ENCODE measurements around the gene ZIC4.

ZIC4 gene

DNA sequence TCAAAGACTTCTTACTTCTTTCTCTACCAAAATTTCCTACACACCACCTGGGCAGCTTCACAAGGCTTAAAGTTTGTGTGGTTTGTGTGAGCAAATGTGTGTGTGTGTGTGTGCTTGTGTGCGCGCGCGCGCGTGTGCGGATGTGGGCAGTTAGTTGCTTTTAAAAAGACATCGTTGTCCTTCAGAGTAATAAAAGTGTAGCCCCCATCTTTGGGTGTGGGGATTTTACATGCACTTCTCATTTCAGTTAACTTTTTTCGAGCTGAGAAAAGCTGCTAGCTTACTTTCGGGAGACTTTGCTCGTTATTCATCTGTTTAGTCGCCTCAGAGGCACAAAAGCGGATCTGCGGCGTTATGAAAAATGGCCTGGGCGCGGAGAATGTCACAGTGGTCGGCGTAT lies 36.0 kb downstream of the ZIC4 start:
- DNase-seq (ENCODE audit: low read depth, low spot score): no peak

DNA sequence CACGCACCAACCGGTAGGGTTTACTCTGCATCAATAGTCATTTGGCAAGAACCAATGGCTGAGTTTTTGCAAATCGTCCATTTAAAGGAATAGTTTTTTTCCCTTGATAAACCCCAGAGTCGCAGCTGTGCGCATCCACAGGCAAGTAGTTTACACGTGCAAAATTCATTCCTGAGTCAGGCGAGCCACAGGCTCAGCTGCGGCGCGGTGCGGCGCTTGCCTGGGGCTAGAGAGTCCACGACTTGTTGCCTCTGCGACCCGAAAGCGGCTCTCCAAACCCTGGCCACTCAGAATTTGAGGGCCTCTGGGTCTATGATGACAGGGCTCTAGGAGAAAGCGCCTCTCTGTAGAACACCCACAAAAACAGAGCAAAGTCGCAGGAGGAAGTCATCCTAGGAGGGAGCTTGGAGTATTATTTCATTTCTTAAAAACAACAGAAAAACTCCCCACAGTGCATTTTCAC lies 36.7 kb downstream of the ZIC4 start:
- DNase-seq (ENCODE audit: low read depth, low spot score): no peak

DNA sequence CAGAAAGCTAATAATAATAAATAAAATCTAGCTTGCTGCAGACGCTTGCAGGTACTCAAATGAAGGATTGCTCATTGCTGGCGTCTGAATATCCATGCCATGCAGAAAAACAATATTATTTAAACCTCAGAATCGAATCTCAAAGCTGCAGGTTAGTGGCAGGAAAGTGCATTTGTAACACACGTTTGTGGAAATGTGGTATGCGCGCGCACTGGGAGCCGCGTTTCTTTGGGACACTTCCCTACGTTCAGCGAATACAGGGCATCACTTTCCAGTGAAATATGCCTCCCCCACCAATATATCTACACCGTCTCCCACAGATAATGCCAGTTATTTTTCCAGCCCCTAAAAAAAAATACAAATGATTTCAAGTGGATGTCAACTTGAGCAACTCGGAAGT lies 37.1 kb downstream of the ZIC4 start:
- DNase-seq (ENCODE audit: low read depth, low spot score): no peak

DNA sequence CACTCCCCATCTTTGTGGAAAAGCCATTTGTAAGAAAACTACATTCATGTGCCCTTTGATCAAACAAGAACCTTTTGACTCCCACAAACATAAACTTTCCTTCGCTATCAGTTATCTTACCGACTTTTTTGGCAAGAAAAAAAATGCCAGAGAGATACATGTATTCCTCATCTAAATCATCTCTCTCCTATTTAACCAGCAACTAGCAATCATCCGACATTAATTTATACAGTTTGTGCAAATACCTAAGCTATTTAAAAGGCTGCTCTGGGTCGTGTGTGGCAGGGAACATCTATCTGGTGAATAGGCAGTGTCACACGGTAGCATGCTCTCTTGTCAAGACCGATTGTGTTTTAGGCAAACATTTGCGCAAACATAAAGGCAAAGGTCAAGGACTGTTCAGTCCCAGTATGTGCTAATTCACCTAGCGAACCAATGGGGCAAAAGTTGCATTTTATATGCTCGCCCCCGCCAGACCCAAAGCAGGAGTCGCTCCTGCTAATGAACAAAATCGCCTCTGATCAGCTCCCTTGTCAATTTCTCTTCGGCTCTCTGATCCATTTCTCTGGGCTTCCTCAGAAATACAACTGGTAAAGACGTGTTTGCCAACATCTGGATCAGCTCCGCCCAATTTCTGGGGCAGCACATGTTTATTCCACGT lies 37.7 kb downstream of the ZIC4 start:
- no peak for DNase-seq (ENCODE audit: low read depth, low spot score)

- no peak for DNase-seq (ENCODE audit: low read depth, low spot score)
These were observed 38.2 kb downstream of the ZIC4 start for GRCh38 chr3:147368151-147368550.

- DNase-seq (ENCODE audit: low read depth, low spot score): no peak
These were observed 38.7 kb downstream of the ZIC4 start for GRCh38 chr3:147367676-147368075.

- DNase-seq (ENCODE audit: low read depth, low spot score): no peak
These were observed 40.9 kb downstream of the ZIC4 start for GRCh38 chr3:147365196-147366115.

- no peak for DNase-seq (ENCODE audit: low read depth, low spot score)
These were observed 41.6 kb downstream of the ZIC4 start for GRCh38 chr3:147364771-147365170.

DNA sequence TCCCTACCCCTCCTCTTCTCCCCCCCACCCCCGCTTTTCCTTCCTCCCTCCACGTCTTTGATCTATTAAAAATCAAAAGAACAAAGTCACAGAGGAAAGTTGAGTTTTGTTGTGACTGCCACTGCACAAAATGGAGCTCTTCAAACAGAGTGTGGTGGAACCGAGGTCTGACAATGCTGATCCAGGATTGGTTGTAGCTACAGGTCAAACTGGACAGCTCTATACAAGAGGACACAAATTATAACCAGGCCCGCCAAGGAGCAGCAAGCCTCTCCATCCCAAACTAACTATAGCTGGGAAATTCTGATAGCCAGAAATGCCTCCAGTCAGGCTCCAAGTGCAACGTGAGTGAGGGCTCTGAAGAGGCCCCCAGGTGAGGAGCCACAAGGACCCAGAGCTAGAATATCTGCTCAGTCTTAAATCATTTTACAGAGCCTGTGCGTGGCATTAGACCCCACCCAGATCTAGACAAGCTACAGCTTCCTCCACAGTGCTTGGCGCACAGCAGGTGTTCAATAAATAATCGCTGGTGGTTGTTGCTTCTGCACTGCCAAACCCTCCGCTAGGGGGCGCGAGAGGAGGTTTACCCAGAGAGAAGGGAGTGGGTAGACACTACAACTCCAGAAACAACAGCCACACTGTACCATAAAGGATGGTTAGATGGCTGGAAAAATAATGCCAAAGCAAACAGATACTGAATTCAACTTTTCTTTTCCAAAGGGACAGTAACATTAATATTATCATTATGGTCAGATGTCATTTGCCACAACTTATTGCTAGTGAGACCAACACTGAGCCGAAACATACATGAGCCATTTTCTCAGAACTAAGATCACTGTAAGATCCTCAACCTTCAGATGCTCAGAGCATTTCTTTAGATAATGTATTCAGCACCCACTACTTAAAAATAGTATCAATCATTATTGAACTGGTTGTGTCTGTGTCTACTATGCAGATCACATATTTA lies 44.6 kb downstream of the ZIC4 start:
- no peak for DNase-seq (ENCODE audit: low read depth, low spot score)

DNA sequence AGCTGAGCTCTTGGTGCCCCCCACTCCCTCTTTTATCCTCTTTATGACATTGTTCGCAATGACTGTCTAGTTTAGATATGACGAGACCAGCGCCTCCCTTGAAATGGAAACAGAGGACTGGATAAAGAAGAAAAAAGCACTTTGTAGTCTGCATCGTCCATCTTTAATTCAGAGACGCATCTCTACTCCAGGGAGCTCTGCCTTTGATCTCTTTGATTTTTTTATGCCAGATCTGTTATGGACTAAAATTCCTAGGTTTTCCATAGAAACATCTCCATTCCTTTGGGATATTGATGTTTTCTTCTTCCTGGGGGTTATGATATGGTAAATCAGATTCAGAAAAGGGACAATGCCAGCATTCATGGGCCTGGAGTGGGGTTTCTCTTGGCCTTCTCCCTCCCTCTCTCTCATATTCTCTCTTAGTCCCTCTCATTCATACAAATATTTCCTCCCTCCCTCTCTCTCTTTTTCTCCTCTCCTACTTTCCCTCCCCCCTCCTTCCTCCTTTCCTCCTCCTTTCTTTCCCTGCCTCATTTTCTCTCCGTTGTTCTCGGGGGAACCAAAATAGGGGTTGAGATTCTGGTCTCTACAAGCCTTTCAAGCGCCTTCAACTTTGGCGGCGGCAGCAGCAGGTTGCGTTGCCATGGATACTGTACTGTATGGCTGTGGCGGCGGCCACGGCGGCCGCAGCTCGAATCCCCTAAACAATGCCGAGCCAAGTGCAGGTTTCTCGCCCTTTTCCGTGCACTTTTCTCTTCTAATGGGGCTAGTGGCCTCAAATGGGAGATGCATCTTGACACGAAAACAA lies 45.5 kb downstream of the ZIC4 start:
- no peak for DNase-seq (ENCODE audit: low read depth, low spot score)

GRCh38 chr3:147360051-147360439 lies 46.3 kb downstream of the ZIC4 start:
- no peak for DNase-seq (ENCODE audit: low read depth, low spot score)

- no peak for DNase-seq (ENCODE audit: low read depth, low spot score)
These were observed 46.9 kb downstream of the ZIC4 start for GRCh38 chr3:147359177-147360050.

DNA sequence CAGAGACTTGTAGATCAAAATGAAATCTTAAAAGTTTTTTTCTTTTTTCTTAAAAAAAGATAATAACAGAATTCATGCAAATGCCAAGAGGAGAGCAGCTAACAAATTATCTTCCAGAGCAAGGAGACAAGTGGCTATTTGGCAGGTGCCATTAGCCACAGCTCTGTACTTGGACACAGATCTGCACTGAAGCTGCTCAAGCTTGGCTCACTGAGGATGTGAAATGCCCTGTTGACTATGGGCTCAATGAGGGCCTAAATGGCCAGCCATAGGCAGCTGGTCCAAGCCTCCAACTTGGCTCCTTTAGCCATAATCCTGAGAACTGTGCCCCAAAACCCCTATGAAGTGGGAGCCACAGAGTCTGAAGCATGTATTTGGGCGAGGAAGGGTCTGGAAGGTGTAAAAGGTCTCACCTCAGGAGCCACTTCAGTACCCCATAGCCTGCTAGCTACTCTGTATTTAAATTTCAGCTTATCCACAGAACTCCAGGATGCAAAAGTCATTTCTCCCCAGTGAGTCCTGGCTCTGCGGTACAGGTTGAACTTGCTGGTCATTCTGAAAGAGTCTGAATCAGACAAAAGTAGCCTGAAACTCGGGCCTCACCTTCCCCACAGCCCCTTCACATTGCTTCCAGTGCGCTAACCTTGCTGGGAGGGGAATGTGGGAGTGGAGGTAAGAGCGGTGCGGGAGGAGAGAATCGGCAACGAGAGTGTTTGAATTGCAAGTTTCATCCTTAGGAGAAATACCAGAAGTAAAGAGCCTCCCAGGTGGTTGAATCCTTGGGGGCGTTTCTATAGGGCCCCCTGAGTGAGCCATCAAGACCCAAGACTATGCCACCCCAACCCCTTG lies 48.0 kb downstream of the ZIC4 start:
- DNase-seq (ENCODE audit: low read depth, low spot score): no peak

DNA sequence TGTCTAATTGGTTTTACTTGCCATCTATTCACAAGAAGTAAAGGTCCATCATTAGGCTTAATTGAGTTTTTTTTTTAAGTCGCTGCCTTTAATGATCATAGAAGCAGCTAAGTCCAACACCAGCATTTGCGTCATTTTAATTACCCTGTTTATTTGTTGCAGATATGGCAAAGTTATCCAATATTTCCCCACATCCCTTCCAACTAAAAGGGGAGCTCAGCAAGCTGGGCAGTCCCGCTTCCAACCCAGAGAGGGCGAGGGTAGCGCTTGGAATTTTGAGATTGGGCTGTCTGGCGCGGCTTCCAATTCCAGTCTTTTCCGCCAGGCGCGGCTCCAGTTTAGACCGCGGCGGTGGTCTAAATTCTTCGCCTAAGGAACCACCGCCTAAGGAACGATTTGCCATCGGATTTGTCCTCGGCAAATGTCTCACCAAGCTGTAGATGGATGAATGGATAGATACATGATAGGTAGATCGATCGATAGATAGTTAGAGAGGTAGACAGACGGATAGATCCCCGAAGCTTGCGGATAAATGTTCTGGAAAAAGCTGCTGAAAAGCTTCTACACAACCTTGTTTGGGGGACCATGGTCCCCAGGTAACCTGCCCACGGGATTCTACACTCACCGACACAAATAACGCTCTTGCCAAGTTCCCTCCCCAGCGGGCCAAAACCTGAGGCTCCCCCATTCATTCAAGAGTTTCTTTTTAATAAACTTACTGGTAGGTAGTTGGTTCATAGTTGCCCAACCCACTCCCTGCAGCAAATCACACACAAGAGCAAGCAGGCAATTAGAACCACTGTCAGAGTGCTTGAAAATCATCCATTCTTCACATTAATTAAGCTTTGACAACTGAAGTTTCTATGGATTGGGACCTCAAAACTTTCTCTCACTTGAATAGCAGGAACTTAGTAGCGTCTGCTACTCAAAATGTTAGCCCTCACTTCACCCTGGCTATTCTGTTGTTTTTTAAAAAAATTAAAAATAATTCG lies 49.1 kb downstream of the ZIC4 start:
- no peak for DNase-seq (ENCODE audit: low read depth, low spot score)

DNA sequence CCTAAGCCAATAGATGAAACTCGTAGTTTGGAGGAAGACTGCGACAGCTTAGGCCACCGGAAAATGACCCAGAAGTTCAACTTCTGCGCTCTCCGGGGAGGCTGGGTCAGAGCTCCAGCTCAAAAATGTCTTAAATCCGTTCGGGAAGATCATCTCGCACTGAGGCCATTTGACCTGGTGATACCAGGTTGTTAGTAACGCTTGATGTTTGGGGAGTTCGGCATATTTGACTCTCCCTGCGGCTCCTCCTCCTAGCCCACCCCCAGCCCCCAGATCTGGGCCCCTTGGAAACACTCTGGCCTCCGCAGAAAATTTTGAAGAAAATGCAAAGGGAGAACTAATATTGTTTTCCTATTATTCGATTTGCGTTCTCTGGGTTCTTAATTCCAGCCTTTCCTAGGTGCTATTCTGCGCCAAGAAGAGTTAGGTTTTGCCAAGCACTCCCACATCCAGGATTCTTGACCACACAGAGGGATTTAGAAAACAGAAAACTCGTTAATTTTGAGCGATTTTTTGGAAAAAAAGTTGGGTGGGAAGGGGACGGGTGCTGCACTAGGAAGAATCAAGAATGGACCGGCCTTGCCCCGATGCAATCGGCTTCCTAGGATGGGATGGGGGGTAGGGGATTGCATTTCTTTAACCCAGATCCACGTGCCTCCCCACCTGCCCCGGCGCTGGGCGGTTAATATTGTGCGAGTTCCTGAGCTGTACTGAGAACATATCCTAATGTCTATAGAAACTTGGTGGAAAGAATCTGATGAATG lies 50.0 kb downstream of the ZIC4 start:
- DNase-seq (ENCODE audit: low read depth, low spot score): no peak

GRCh38 chr3:147355753-147356090 lies 50.6 kb downstream of the ZIC4 start:
- no peak for DNase-seq (ENCODE audit: low read depth, low spot score)

- DNase-seq (ENCODE audit: low read depth, low spot score): no peak
These were observed 51.1 kb downstream of the ZIC4 start for GRCh38 chr3:147355084-147355752.

All from activated naive CD8-positive, alpha-beta T cell treated with anti-CD3 and anti-CD28 coated beads, Interleukin-2, amount 50 U/mL, for 16 hours (primary cell).